Endometrial microvascular endothelial cells (primary cell): ENCODE measurements around the gene EGLN2. TPM values are rescaled to one million over a fixed set of nuclear protein-coding genes. Genes with fewer than 3 reads are reported as not detected.
"Not testable (repeated sequence)": the region's sequence is repeated elsewhere in the genome, so short reads cannot be mapped to it uniquely, and the experiment has no call there.

Experiments used
- in situ Hi-C: cut with HindIII; loops from 2 replicates; pipeline ENCODE4 v1.10.0; 2017; ENCODE audit warnings: low sequenced_read_pairs, low pct_unique_long_range_greater_than_20kb; ENCODE audit errors: inconsistent ontology term
- total RNA-seq: library from RNA; depleted of rRNA; stranded (reverse); fragments of >200 nt; gene quantifications from one replicate; pipeline ENCODE4 v1.2.3, GENCODE V29; 2015; ENCODE audit errors: inconsistent ontology term

The EGLN2 gene
- total RNA-seq, 1 donor from 2014 or later, result 121 TPM

DNA sequence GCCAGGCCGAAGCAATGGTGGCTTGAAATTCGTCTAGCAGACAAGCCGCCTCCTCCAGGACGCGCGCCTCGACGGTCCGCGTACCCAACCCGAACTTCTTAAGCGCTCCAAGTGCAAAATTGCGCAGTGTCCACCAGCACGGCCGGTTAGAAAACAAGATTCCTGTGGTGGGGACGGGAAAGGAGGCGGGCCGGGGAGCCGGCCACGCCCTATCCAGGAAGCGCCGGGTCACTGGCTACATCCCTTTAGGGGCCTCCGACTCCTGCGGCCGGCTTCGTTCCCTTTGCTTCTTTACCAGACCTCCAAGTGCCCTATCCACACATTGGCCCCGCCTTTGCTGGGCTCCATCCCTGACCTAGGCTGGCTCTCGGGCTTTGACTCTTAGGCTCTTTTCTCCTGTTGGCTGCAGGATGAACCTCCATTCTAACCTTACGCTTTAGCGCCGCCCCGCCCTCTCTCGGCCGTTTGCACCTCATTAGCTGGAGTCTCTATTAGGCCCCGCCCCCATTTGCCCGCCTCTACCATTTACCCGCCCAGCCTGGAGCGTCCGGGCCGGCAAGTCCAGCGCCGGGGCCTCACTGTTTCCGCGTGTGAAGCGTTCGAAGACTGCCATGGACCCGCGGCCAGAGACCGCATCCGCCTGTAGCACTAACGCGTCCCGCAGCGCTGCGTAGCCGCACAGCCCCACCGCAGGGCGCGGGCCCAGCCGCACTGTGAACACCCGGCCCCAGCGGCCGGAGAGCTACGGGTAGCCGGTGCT lies 11.8 kb downstream of the EGLN2 start:
- in situ Hi-C loops, result not testable (repeated sequence)

DNA sequence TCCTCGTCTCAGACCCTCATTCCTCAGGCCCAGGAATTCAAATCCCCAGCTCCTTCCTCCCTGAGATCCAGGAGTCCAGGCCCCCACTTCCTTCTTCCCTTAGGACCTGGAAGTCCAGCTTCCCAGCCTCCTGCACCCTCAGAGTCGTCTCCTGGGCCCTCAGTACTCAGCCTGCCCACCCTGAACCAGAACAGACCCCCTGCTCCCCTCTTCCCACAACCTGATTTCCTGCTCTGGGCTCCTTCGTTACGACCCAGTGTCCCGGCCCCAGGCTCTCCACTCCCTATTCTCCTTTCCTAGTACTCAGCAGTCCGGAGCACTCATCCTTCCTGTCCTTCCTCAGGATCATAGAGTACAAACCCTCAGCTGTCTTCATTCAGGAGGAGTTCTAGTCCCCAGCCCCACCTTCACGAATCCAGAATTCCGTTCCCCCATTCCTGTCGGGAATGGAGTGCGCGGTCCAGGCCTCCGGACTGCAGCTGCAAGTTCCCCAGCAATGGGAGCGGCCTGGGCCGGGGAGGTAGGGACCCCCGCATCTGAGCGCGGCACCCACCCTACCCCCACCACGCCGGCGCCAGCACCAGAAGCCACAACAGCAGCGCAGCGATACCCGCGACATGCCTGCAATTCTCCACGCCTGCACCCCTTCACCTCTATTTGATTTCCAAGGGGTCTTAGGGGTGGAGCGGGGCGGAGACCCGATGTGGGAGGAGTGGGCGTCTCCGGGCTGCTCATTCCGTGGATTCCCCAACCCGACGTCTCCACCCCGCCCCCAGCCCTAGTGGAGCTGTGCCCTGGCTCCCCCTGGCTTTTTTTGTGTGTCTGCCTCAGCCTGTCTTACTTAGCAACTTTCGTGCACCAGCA lies 12.7 kb downstream of the EGLN2 start:
- in situ Hi-C loops, result no loop called here

DNA sequence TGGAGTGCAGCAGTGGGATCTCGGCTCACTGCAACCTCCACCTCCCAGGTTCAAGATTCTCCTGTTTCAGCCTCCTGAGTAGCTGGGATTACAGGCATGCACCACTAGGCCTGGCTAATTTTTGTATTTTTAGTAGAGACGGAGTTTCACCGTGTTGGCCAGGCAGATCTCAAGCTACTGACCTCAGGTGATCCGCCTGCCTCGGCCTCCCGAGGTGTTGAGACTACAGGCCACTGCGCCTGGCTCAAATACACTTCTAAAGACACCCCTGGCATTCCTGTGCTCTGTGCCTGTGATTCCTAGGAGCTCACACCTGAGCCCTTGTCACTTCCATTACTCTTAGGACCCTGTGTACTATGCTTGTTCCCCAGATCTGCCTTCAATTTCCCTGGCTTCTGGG lies 13.6 kb downstream of the EGLN2 start:
- in situ Hi-C loops, result not testable (repeated sequence)

DNA sequence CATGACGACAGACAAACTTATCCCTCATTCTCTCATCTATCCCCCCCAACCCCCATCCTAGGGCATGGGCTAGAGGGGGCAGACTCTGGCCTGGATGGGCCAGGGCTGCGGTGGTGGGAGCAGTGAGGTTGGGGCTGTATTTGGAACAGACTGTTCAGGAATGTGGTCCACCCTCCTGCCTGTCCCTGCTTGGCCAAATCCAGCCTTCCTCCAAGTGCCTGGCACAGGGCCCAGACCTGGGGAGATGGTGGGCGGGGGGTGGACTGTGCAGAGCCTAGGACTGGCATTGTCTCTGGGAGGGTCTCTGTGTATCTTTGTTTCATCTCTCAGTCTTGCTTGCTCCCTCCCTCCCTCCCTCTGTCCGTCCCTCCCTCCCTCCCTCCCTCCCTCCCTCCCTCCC lies 14.2 kb downstream of the EGLN2 start:
- in situ Hi-C loops, result no loop called here

DNA sequence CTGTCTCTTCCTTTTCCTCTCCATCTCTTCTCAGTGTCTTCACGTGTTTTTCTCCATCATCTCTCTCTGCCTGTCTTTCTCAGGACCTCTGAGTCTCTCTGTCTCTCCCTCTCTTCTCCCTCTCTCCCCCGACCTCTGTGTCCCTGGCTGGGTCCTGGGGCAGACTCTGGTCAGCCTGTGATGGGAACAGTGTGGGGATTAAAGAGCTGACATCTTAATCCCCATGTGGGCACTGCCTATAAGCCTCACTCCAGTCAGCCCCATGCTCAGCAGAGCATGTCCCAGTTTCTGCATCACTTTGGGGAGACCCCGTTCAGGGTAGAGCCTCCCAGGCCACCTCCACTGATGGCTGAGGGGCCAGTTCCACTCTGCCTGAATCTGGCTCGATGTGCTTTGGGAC lies 16.2 kb downstream of the EGLN2 start:
- in situ Hi-C loops, result no loop called here

DNA sequence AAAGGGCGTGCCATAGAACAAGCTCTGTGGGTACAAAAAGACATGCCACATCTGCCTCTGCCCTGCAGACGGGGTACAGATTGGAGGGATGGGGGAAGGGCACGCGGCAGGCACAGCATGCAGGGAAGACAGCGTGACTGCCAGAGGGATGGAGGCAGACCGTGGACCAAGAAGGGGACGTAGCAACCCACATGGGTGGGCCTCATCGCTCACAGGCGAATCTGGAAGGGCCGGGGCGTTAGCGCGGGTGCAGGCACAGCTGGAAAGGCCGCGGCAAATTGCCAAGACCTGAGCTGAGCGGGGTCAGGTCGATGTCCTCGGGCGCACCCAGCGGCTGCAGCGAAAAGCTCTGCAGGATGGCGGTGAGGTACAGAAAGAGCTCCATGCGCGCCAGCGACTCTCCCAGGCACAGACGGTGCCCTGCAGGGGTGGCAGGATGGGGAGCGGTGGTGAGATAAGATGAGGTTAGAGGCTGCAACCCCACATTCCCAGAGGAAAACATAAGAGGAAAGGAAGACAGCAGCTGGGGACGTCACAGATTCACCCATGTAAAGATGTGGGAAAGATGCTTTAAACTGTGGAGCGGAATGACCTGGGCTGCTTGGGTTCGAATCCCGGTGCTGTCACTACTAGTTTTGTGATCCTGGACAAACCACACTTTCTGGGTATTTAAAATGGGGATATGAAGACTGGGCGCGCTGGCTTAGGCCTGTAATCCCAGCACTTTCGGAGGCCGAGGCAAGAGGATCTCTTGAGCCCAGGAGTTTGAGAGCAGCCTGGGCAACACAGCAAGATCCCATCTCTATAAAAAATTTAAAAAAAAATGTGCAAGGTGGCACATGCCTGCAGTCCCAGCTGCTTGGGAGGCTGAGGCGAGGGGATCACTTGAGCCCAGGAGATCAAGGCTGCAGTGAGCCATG lies 19.7 kb downstream of the EGLN2 start:
- in situ Hi-C loops, result not testable (repeated sequence)

DNA sequence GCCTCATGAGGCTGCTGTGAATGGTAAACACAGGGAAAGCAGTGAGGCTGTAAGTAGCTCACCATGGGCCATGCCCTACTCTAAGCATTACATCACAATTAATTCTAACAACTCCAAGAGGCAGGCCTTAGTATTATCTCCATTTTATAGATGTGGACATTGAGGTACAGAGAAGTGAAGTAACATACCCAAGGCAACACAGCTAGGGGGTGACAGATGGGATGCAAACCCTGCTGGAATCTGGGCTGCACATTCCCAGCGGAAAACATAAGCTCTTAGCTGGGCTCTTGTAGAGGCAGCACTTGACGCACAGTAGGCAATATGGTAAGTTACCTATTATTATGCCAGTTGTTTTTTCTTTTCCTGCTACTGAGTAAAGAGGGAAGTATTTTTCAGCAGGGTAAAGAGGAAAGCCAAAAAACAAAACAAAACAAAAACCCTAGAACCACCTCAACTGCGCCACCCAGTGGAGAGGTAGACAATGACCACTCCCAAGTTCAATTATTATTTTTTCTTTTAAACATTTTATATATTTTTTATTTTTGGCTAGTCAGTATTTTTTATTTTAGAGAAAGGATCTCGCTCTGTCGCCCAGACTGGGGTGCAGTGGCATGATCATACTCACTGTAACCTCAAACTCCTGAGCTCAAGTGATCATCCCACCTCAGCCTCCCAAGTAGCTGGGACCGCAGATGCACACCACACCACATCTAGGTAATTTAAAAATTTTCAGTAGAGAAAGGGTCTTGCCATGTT lies 20.7 kb downstream of the EGLN2 start:
- in situ Hi-C loops, result not testable (repeated sequence)

DNA sequence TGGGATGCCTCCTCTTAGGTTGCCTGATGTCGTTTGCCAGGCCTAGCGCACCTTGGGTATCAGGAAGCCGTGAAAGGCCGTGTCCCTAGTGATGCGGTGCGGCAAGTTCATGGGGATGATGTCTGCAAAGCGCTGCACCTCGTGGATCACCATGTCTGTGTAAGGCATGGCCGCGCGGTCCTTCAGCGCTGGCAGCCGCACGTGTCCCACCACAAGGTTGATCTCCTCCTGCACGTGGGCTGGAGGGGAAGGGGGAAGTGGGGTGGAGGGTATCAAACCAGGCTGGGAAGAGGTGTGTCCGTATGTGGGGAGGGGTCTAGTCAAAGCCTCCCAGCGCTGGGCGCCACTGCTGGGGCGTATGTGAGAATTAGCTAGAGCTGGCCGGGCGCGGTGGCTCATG lies 23.2 kb downstream of the EGLN2 start:
- in situ Hi-C loops, result no loop called here

DNA sequence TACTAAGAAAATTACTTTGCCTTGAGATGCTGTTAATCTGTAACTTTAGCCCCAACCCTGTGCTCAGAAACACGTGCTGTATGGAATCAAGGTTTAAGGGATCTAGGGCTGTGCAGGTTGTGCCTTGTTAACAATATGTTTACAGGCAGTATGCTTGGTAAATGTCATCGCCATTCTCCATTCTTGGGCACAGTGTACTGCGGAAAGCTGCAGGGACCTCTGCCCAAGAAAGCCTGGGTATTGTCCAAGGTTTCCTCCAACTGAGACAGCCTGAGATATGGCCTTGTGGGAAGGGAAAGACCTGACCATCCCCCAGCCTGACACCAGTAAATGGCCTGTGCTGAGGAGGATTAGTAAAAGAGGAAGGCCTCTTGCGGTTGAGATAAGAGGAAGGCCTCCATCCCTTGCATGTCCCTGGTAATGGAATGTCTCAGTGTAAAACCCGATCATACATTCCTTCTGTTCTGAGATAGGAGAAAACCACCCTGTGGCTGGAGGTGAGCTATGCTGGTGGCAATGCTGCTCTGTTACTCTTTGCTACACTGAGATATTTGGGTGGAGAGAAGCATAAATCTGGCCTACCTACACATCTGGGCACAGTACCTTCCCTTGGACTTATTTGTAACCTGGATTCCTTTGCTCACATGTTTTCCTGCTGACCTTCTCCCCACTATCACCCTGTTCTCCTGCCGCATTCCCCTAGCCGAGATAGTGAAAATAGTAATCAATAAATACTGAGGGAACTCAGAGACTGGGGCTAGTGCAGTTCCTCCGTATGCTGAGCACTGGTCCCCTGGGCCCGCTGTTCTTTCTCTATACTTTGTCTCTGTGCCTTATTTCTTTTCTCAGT lies 23.9 kb downstream of the EGLN2 start:
- in situ Hi-C loops, result not testable (repeated sequence)

DNA sequence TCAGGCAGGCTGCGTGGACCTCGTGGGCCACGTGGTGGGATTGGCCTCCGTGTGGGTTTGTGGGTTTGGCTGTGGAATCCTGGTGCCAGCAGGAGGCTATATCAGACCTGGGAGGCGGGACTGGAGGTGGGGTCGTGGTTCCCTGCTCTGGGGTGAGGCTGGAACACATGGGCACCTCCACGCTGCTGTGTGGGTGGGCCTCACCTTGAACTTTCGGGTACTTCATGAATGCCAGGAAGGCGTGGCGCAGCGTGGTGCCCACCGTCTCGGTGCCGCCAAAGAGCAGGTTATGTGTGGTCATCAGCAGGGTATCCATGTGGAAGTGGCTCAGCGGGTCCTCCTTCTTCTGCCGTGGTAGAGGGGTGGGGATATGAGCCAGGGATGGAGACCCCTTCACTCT lies 25.9 kb downstream of the EGLN2 start:
- in situ Hi-C loops, result not testable (repeated sequence)

DNA sequence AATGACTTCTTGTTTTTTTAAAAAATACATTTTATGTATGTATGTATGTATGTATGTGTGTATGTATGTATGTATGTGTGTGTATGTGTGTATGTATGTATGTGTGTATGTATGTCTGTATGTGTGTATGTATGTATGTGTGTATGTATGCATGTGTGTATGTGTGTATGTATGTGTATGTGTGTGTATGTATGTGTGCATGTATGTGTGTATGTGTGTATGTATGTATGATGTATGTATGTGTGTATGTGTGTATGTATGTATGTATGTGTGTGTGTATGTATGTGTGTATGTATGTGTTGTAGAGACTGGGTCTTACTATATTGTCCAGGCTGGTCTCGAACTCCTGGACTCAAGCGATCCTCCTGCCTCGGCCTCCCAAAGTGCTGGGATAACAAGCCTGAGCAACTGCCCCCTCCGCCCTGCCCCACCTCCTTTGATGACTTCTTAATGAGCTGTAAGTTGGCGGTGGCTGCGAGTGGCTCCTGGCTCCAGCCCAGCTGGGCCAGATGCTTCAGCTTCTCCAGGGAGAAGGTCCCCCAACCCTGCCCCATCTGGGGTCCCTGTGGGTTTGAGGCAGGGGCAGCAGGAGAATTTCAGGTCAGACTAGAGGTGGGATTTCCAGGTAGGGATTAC lies 26.6 kb downstream of the EGLN2 start:
- in situ Hi-C loops, result not testable (repeated sequence)

DNA sequence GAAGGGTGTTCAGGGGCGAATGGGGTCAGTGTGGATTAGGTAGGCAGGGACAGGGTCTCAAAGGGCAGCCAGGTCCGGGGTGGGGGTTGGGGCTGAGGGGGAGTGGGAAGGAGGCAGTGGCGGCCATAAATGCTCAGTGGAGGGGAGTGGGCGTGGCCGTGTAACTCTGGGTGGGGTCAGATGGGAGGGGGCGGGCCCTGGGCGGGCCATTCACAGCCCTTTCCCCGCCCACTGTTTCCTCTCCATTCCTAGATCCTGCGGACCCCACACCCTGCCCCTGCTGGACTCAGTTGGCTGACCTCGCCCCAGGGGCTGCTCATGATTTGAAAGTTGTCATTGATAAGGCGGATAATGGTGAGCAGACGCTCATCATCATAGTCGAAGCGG lies 27.3 kb downstream of the EGLN2 start:
- in situ Hi-C loops, result not testable (repeated sequence)

DNA sequence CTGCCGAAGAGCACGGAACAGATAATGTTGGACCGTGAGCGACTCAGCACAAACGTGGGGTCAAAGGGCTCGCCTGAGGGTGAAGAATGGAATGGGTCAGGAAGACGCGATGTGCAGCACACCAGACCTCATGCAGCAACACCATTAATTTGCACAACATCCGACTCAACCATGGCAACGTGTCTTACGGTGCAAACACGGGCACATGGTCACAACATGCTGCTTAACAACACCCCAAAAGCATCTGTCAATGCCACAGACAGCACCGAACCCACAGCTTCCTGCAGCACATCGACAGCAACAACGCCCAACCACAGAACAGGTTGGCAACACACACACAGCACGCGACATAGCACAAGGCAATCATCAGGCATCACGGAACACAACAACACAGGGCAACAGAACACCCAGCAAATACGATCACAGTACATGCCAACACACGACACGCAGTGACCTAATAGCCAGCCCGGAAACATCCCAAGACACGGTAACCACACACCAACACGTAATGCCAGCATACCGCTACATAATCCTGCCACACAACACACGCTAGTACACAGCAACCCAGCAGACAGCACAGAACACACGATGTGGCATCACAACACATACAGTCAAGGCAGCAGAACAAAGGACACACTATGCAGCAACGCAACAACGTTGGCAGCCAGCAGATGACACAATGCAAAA lies 27.9 kb downstream of the EGLN2 start:
- in situ Hi-C loops, result not testable (repeated sequence)

DNA sequence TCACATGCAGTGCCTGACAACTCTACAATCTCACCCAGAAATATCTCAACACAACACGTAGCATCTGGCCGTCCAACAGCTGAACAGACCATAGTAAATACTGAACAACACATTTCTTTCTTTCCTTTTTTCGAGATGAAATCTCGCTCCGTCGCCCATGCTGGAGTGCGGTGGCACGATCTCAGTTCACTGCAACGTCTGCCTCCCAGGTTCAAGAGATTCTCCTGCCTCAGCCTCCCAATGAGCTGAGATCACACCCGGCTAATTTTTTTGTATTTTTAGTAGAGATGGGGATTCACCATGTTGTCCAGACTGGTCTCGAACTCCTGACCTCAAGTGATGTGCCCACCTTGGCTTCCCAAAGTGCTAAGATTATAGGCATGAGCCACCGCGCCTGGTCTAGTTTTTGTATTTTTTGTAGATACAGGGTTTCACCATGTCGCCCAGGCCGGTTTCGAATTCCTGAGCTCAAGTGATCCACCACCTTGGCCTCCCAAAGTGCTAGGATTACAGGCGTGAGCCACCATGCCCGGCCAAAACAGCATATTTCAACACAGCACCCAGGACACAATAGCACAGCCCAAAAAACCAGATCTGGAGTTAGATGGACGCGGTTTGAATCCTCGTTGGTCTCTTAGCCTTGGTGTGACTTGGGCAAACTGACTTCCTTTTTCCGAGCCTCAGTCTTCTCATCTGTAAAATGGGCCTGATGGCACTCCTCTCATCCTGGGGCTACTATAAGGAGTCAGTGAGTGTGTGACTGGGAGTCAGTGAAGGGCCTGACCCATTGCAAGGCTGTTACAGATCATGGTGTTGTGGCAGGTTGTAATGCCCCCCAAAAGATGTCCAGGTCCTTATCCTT lies 28.6 kb downstream of the EGLN2 start:
- in situ Hi-C loops, result no loop called here

DNA sequence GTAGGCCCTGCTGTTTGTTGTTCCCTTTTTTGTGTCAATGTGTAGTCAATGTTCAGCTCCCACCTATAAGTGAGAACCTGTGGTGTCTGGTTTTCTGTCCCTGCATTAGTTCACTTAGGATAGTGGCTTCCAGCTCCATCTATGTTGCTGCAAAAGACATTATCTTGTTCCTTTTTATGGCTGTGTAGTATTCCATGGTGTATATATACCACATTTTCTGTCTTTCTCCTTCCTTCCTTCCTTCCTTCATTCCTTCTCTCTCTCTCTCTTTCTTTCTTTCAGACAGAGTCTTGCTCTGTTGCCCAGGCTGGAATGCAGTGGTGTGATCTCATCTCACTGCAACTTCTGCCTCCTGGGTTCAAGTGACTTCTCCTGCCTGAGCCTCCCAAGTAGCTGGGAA lies 30.2 kb downstream of the EGLN2 start:
- in situ Hi-C loops, result no loop called here

DNA sequence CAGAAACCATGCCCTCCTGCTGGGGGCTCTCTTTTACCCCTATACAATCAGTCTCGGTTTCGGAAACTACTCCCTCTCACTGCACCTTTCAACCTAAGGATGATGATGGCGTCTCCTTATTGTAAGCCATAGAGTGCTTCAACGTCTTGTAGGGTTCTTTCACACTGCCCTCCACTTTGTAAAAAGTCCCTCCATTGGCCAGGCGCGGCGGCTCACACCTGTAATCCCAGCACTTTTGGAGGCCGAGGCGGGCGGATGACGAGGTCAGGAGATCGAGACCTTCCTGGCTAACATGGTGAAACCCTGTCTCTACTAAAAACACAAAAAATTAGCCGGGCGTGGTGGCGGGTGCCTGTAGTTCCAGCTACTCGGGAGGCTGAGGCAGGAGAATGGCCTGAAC lies 31.8 kb downstream of the EGLN2 start:
- in situ Hi-C loops, result not testable (repeated sequence)
